CD4-positive, alpha-beta T cell treated with Interleukin-21 for 1 hour (primary cell): ENCODE results near the gene HPCAL4.

Source experiments
- DNase-seq: peaks from one replicate; pipeline ENCODE4 v3.0.0-alpha.2; 2020

The HPCAL4 gene

GRCh38 chr1:39700348-39700747 lies 9.1 kb upstream of the HPCAL4 start:
- no peak for DNase-seq

- DNase-seq = no peak
Observed at GRCh38 chr1:39699419-39699818, 8.2 kb upstream of the HPCAL4 start.

- no peak for DNase-seq
Observed at GRCh38 chr1:39698568-39698967, 7.3 kb upstream of the HPCAL4 start.

GRCh38 chr1:39696448-39696847 lies 5.2 kb upstream of the HPCAL4 start:
- no peak for DNase-seq

- no peak for DNase-seq
Observed at GRCh38 chr1:39695016-39695415, 3.8 kb upstream of the HPCAL4 start.

GRCh38 chr1:39694026-39694425 lies 2.8 kb upstream of the HPCAL4 start:
- no peak for DNase-seq

GRCh38 chr1:39692152-39693074 lies 1.2 kb upstream of the HPCAL4 start:
- peak; percentile 52 for DNase-seq

- DNase-seq = no peak
Observed at GRCh38 chr1:39690794-39691382, 345 bp downstream of the HPCAL4 start.

- no peak for DNase-seq
Observed at GRCh38 chr1:39690225-39690624, 1.0 kb downstream of the HPCAL4 start.

- DNase-seq = no peak
Observed at GRCh38 chr1:39689635-39690034, 1.6 kb downstream of the HPCAL4 start.

- DNase-seq = no peak
Observed at GRCh38 chr1:39689214-39689613, 2.0 kb downstream of the HPCAL4 start.

GRCh38 chr1:39688706-39689105 lies 2.5 kb downstream of the HPCAL4 start:
- DNase-seq = no peak

GRCh38 chr1:39687243-39687642 lies 4.0 kb downstream of the HPCAL4 start:
- DNase-seq = no peak

GRCh38 chr1:39685071-39685470 lies 6.2 kb downstream of the HPCAL4 start:
- DNase-seq = no peak

GRCh38 chr1:39684313-39684664 lies 6.9 kb downstream of the HPCAL4 start:
- DNase-seq = no peak

GRCh38 chr1:39683591-39684312 lies 7.5 kb downstream of the HPCAL4 start:
- DNase-seq = peak; percentile 78

GRCh38 chr1:39681999-39682398 lies 9.2 kb downstream of the HPCAL4 start:
- no peak for DNase-seq

- DNase-seq = no peak
Observed at GRCh38 chr1:39681294-39681693, 9.9 kb downstream of the HPCAL4 start.

- DNase-seq = no peak
Observed at GRCh38 chr1:39680751-39681150, 10.5 kb downstream of the HPCAL4 start.

GRCh38 chr1:39679821-39680220 lies 11.4 kb downstream of the HPCAL4 start:
- no peak for DNase-seq

GRCh38 chr1:39678889-39679288 lies 12.3 kb downstream of the HPCAL4 start:
- no peak for DNase-seq

- no peak for DNase-seq
Observed at GRCh38 chr1:39677645-39678044, 13.6 kb downstream of the HPCAL4 start.

- DNase-seq = no peak
Observed at GRCh38 chr1:39676948-39677548, 14.2 kb downstream of the HPCAL4 start.
